Measurements from ENCODE around the gene MLLT11. TPM values are rescaled to one million over a fixed set of nuclear protein-coding genes. Genes with fewer than 3 reads are reported as not detected.

MLLT11 gene
- total RNA-seq, 1 donor from 2014 or later = 77.2 TPM

Small RNA genes within 50 kb of the gene (small RNA-seq; reads per million reads assigned to genes)
- gene RNU6-884P = not detected

Other genes starting within 250 kb of the MLLT11 start
- gene ARNT, start 183.8 kb upstream of the MLLT11 start, total RNA-seq = 20.0 TPM
- not detected for gene CTXND2, start 173.3 kb upstream of the MLLT11 start, total RNA-seq
- gene SETDB1, start 134.0 kb upstream of the MLLT11 start, total RNA-seq = 51.5 TPM
- gene CERS2, start 85.6 kb upstream of the MLLT11 start, total RNA-seq = 35.6 TPM
- not detected for gene ANXA9, start 78.1 kb upstream of the MLLT11 start, total RNA-seq
- 10.5 TPM for gene MINDY1, start 53.5 kb upstream of the MLLT11 start, total RNA-seq
- 25.3 TPM for gene PRUNE1, start 51.9 kb upstream of the MLLT11 start, total RNA-seq
- 0.16 TPM for gene BNIPL, start 23.8 kb upstream of the MLLT11 start, total RNA-seq
- gene C1orf56, start 12.6 kb upstream of the MLLT11 start, total RNA-seq = 3.4 TPM
- gene CDC42SE1, start 775 bp upstream of the MLLT11 start, total RNA-seq = 33.4 TPM
- 12.6 TPM for gene GABPB2, start 10.4 kb downstream of the MLLT11 start, total RNA-seq
- gene SEMA6C, start 86.2 kb downstream of the MLLT11 start, total RNA-seq = 18.6 TPM
- gene TNFAIP8L2, start 96.3 kb downstream of the MLLT11 start, total RNA-seq = 0.78 TPM
- gene LYSMD1, start 105.5 kb downstream of the MLLT11 start, total RNA-seq = 16.4 TPM
- gene SCNM1, start 105.7 kb downstream of the MLLT11 start, total RNA-seq = 35.6 TPM
- gene TMOD4, start 115.6 kb downstream of the MLLT11 start, total RNA-seq = not detected
- 75.3 TPM for gene VPS72, start 129.8 kb downstream of the MLLT11 start, total RNA-seq
- gene PIP5K1A, start 138.2 kb downstream of the MLLT11 start, total RNA-seq = 56.3 TPM
- gene PSMD4, start 194.3 kb downstream of the MLLT11 start, total RNA-seq = 82.0 TPM
- gene ZNF687, start 221.9 kb downstream of the MLLT11 start, total RNA-seq = 6.9 TPM

All from occipital lobe (tissue), 2 donors.